ENCODE data around the gene SLC2A5. TPM values are rescaled to one million over a fixed set of nuclear protein-coding genes. Genes with fewer than 3 reads are reported as not detected.
A peak's percentile ranks its signal among the peaks of the same experiment; 100 is the strongest.
"Not testable (repeated sequence)": the region's sequence is repeated elsewhere in the genome, so short reads cannot be mapped to it uniquely, and the experiment has no call there.

Gene SLC2A5
- total RNA-seq, 2 experiments from 2014 or later = not detected

DNA sequence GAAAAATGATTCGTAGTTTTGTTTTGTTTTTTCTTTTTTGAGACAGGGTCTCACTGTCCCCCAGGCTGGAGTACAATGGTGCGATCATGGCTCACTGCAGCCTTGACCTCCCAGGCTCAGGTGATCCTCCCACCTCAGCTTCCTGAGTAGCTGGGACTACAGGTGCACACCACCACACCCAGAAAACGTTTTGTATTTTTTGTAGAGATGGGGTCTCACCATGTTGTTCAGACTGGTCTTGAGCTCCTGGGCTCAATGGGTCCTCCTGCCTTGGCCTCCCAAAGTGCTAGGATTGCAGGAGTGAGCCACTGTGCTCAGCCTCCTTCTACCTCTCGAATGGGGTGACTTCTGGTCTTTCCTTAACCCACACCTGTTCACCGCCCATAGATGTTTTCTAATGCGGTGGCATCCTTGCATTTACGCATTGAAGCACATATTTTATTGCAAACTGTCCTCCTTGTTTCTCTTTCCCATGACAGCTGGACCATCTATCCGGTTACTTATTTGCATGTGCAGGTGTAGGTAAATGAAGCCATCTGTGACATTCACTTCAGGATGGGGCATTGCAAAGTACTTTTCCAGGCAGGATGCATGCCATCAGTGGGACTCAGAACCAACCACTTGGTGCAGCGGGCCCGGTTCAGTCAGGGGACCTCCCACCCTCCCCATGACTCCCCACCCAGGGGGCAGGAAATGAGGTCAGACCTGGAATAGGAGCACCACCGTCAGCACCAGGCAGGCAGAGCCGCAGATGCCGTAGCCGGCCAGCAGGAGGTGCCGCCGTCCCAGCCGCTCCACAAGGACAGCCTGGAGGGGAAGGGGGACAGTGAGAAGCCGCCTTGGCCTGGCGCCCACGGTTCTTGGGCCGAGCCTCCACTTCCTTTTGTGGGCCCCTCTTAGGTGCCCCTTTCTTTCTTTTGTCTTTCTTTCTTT, 59.7 kb downstream of the SLC2A5 start:
- H3K4me1 Mint-ChIP-seq = peaks cover 5% of the 10 kb centered on the region
- H3K9me3 Mint-ChIP-seq = no peaks in the 10 kb centered on the region
- ATAC-seq (ENCODE audit: low read depth) (peak; percentile 31), DNase-seq (peak; percentile 55)
- no peak overlapping the region for H3K27ac Mint-ChIP-seq
- no peak overlapping the region for H3K4me3 Mint-ChIP-seq
- POLR2A ChIA-PET = no interaction called here
- H3K27me3 Mint-ChIP-seq = peaks cover 12% of the 10 kb centered on the region
- H3K36me3 Mint-ChIP-seq = no peaks in the 10 kb centered on the region

DNA sequence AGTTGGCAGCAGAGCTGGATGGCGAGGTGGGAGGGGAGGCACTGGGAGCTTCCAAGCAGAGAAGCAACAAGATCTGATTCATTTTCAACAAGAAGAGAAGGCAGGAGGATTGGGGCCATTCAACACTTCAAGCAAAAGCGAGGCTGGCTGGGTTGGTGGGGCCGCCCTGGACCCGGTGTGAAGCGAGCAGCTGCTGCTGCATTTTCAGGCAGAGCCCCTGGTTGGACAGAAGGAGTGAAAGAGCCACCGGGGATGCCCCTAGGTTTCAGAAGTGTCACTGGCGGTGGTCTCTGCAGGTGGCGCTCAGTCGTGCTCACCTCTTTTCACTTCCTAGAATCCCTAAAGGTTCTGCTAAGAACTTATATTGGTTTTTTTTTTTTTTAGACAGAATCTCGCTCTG, 61.2 kb downstream of the SLC2A5 start:
- H3K36me3 Mint-ChIP-seq = no peaks in the 10 kb centered on the region
- ATAC-seq (ENCODE audit: low read depth) = no peak
- peaks cover 15% of the 10 kb centered on the region for H3K4me1 Mint-ChIP-seq
- POLR2A ChIA-PET = no interaction called here
- no peak overlapping the region for H3K4me3 Mint-ChIP-seq
- H3K27ac Mint-ChIP-seq = no peak overlapping the region
- H3K27me3 Mint-ChIP-seq = peaks cover 12% of the 10 kb centered on the region
- no peaks in the 10 kb centered on the region for H3K9me3 Mint-ChIP-seq
- DNase-seq = no peak

DNA sequence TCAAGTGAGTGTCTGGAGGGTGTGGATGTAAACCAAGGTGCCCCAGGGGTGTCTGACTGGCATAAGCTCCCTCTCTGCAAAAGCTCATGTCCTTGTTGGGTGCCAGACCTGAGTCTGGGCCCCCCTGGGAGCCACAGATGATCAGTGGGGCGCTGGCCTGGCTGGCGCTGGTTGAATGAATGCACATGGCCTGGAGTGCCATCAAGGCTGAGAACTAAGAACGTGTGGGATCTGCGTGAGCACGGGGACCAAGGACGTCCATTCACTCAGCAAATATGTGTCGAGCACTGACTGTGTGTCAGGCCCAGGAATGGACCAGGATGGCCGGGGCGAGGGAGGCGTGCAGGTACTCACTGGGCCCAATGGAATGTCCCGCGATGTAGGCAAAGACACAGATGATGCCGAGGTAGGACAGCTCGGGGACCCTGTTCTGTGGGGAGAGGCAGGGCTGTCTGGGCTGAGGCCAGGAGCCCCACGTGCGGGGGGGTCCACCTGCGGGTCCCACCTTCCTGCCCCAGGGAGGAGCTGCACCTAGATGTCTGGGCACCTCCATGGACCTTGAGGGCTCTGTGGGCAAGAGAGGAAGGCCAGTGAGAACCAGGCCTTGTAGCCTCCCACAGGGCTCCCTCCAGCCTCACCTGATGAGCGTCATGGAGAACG, 62.3 kb downstream of the SLC2A5 start:
- Mint-ChIP-seq H3K4me1 (peaks cover 19% of the 10 kb centered on the region), H3K9me3 (no peaks in the 10 kb centered on the region), H3K36me3 (no peaks in the 10 kb centered on the region), H3K4me3 (no peak overlapping the region), H3K27me3 (peaks cover 8% of the 10 kb centered on the region), H3K27ac (no peak overlapping the region)
- POLR2A ChIA-PET = no interaction called here
- ATAC-seq (ENCODE audit: low read depth) (no peak), DNase-seq (no peak)

DNA sequence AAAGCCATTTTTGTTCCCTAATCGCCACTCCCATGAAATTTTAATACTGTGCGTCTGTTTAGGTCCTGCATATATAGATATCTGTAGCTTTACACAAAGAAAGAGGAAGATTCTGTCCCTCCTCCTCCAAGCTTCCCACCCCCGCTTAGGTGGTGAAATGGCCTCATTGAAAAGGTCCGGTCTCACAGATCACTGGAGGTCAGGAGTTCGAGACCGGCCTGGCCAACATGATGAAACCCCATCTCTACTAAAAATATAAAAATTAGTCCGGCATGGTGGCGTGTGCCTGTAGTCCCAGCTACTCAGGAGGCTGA, 64.1 kb downstream of the SLC2A5 start:
- Mint-ChIP-seq H3K9me3 (no peaks in the 10 kb centered on the region), H3K4me3 (no peak overlapping the region), H3K27me3 (peaks cover 3% of the 10 kb centered on the region), H3K36me3 (no peaks in the 10 kb centered on the region), H3K4me1 (peaks cover 17% of the 10 kb centered on the region), H3K27ac (no peak overlapping the region)
- no peak for DNase-seq
- POLR2A ChIA-PET = interaction anchor here (0.6 to 2.9 kb wide), 20 partner anchors 16 to 248 kb away, joined by 3 to 32 read pairs (median 8); partner anchors contain the start of genes CA6 and ENO1
- no peak for ATAC-seq (ENCODE audit: low read depth)

DNA sequence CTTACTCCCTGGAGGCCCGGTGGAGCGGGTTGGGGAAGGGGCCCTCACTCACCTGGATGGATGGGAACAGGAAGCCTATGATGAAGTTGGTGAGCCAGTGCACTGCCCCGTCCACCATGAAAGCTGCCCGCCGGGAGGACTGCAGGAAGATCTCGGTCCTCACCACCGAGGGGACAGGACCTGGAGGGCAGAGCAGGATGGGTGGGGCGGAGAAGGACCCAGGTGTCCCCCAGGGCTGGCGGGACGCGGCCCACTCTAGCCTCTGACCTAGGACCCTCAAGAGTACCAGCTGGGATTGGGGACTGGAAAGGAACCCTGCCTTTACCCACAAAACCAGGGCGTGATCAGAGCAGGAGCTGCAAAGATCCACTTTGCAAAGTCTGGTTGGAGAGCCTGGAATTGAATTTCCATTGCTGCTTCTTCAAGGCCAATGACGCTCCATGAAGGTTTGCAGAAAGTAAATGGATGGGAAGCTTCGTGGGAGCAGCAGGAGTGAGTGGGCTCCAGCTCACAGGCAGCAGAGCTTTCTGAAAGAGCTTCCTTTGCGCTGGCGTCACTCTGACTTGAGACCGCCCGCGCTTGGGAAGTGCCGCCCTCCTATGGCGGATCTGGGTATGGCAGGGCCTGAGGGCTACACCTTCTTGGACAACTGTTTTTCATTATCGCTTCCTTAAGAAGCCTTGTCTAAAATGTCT, 64.6 kb downstream of the SLC2A5 start:
- POLR2A ChIA-PET = interaction anchor here (0.6 to 2.9 kb wide), 25 partner anchors 16 to 248 kb away, joined by 3 to 32 read pairs (median 6); partner anchors contain the start of genes CA6 and ENO1

DNA sequence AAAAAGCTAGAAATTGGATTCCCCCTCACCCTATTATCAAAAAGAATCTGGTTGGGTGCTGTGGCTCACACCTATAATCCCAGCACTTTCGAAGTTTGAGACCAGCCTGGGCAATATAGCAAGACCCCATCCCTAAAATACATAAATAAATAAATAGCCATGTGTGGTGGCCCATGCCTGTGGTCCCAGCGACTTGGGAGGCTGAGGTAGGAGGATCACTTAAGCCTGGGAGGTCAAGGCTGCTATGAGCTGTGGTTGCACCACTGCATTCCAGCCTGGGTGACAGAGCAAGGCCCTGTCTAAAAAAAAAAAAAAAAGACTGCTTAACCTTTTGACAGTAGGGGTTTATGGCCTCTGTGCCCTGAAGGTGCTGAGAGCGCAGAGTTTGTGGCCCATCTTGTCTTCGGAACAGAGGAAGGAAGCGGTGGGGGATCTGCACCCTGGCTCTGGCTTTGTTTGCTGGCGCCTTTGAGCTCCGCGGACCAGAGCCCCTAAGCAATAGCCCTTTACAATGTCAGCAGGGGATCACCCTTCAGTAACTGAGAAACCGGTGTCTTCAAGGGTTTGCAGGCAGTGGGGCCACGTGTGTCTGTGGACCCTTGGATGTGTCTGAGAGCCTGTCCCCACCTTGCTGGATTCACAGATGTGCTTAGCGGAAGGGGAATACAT, 65.3 kb downstream of the SLC2A5 start:
- peak; percentile 80 for ATAC-seq (ENCODE audit: low read depth)
- H3K4me1 Mint-ChIP-seq = peaks cover 17% of the 10 kb centered on the region
- H3K4me3 Mint-ChIP-seq = peak overlapping the region; percentile 77
- DNase-seq = peak; percentile 53
- POLR2A ChIA-PET = interaction anchor here (0.7 to 2.9 kb wide), 19 partner anchors 15 to 145 kb away, joined by 3 to 32 read pairs (median 8); partner anchors contain the start of gene ENO1
- H3K36me3 Mint-ChIP-seq = no peaks in the 10 kb centered on the region
- H3K9me3 Mint-ChIP-seq = no peaks in the 10 kb centered on the region
- peaks cover 3% of the 10 kb centered on the region for H3K27me3 Mint-ChIP-seq
- H3K27ac Mint-ChIP-seq = peak overlapping the region; percentile 81

More for the DNA sequence above, 64.6 kb downstream of the SLC2A5 start:
- Mint-ChIP-seq H3K4me3 (peak overlapping the region; percentile 77), H3K36me3 (no peaks in the 10 kb centered on the region), H3K9me3 (no peaks in the 10 kb centered on the region), H3K27me3 (peaks cover 3% of the 10 kb centered on the region), H3K27ac (peak overlapping the region; percentile 81), H3K4me1 (peaks cover 17% of the 10 kb centered on the region)
- DNase-seq = peak; percentile 94
- peak; percentile 76 for ATAC-seq (ENCODE audit: low read depth)

DNA sequence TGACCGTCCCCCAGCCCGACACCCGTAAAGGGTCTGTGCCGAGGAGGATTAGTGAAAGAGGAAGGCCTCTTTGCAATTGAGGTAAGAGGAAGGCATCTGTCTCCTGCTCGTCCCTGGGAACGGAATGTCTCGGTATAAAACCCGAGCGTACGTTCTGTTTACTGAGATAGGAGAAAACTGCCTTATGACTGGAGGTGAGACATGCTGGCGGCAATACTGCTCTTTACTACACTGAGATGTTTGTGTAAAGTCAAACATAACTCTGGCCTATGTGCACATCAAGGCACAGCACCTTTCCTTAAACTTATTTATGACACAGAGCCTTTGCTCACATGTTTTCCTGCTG, 67.2 kb downstream of the SLC2A5 start:
- H3K36me3 Mint-ChIP-seq; ATAC-seq (ENCODE audit: low read depth); H3K27ac Mint-ChIP-seq; H3K27me3 Mint-ChIP-seq; H3K4me3 Mint-ChIP-seq; DNase-seq; POLR2A ChIA-PET; H3K9me3 Mint-ChIP-seq: not testable (repeated sequence)
- peaks cover 17% of the 10 kb centered on the region for H3K4me1 Mint-ChIP-seq

DNA sequence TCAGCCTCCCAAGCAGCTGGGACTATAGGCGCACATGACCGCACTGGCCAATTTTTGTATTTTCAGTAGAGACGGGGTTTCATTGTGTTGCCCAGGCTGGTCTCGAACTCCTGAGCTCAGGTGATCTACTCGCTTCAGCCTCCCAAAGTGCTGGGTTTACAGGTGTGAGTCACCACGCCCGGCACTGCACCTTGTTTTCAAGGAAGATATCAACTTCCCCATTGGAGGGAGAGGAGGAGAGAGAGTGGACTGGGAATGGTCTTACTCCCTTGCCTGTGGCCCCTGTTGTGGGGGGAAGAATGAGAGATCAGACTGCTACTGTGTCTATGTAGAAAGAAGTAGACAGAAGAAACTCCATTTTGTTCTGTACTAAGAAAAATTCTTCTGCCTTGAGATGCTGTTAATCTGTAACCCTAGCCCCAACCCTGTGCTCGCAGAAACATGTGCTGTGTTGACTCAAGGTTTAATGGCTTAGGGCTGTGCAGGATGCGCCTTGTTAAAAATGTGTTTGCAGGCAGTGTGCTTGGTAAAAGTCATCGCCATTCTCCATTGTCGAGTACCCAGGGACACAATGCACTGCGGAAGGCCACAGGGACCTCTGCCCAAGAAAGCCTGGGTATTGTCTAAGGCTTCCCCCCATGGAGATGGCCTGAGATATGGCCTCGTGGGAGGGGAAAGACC, 67.8 kb downstream of the SLC2A5 start:
- DNase-seq; ATAC-seq (ENCODE audit: low read depth); H3K36me3 Mint-ChIP-seq; H3K27ac Mint-ChIP-seq; H3K4me3 Mint-ChIP-seq; POLR2A ChIA-PET; H3K27me3 Mint-ChIP-seq; H3K9me3 Mint-ChIP-seq: not testable (repeated sequence)
- H3K4me1 Mint-ChIP-seq = peaks cover 17% of the 10 kb centered on the region

DNA sequence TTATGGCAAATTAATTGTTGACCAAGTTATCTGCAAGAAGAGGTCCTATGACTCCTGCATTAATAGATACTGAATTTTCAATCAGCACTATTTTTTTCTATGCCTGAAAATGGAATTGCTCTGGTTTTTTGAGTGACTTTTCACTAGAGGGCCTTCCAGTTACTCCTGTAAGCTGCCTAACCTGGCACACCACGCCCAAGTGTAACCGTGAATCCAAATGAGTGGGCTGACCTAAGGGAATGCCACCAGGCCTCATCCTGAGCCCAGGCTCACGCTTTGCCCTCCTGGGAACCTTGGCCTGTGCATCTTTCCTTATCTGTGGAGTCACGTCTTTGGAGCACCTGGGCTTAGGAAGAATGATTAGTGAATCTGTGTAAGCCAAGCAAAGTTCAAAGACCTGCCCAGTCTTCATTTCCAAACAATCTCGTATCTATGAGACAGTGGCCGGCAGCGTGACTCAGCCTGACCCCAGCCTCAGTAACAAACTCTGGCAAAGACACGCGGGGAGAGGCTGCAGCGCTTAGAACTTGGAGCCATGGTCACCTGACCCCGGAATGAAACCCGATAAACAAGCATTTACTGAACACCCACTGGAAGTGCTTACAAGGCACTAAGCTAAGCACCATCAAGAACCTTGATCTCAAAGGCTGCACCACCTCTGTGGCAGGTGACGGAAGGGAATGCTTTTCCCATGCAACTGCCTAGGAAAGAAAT, 75.3 kb downstream of the SLC2A5 start:
- H3K4me1 Mint-ChIP-seq = peaks cover 10% of the 10 kb centered on the region
- POLR2A ChIA-PET; H3K27me3 Mint-ChIP-seq; ATAC-seq (ENCODE audit: low read depth); H3K4me3 Mint-ChIP-seq; H3K27ac Mint-ChIP-seq; H3K9me3 Mint-ChIP-seq; H3K36me3 Mint-ChIP-seq; DNase-seq: not testable (repeated sequence)

DNA sequence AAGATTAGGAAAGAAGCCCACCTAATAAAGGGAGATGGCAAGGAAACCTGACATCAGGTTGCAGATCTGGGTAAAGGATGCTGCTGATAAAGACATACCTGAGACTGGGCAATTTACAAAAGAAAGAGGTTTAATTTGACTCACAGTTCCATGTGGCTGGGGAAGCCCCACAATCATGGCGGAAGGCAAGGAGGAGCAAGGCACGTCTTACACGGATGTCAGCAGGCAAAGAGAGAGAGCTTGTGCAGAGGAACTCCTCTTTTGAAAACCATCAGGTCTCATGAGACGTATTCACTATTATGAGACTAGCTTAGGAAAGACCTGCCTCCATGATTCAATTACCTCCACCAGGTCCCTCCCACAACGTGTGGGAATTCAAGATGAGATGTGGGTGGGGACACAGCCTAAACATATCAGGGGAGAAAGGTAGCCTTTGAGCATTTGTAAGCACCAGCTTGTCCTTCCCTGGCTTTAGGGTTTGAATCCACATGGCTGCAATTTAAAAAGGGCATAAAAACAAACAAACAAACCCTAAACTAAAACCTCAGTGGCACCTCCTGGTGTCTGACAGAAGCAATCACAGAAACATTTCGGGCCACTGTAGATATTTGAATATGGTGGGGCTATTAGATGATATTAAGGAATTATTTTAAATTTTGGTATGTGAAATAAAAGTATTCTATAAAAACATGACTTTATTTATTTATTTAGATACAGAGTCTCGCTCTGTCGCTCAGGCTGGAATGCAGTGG, 76.3 kb downstream of the SLC2A5 start:
- Mint-ChIP-seq H3K9me3 (no peaks in the 10 kb centered on the region), H3K36me3 (peaks cover 2% of the 10 kb centered on the region), H3K27me3 (peaks cover 2% of the 10 kb centered on the region), H3K4me3 (no peak overlapping the region), H3K4me1 (peaks cover 12% of the 10 kb centered on the region), H3K27ac (no peak overlapping the region)
- ATAC-seq (ENCODE audit: low read depth) (no peak), DNase-seq (no peak)
- POLR2A ChIA-PET = no interaction called here

DNA sequence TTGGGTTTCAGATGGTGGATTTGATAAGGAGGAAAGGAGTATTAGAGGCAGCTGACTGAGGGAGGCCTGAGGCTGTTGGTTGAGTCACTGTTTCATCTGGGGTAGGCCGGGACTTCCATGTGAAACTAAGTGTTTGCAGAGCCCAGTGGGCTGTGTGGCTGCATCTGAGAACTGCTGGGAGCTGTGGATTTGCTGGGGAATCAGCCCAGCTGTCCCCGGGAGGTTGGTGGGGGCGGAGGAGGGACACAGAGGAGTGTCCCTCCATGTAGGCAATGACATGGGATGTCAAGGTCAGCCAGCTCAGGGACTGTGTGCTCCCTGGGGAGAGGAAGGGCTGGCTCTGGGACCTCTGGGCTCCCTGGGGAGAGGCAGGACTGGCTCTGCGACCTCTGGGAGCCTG, 79.6 kb downstream of the SLC2A5 start:
- Mint-ChIP-seq H3K4me3 (no peak overlapping the region), H3K4me1 (peaks cover 28% of the 10 kb centered on the region), H3K36me3 (peaks cover 4% of the 10 kb centered on the region), H3K27me3 (peaks cover 2% of the 10 kb centered on the region), H3K27ac (peak overlapping the region; percentile 52), H3K9me3 (no peaks in the 10 kb centered on the region)
- no peak for DNase-seq
- ATAC-seq (ENCODE audit: low read depth) = peak; percentile 19
- POLR2A ChIA-PET = interaction anchor here (0.5 to 5.7 kb wide), 12 partner anchors 15 to 131 kb away, joined by 3 to 169 read pairs (median 6); partner anchors contain the start of gene ENO1

Measured in activated naive CD8-positive, alpha-beta T cell treated with anti-CD3 and anti-CD28 coated beads, Interleukin-2, amount 10 ng/mL, durations not matched to agents 7 days and 5 days (primary cell).